Astrocyte of the cerebellum (primary cell): ENCODE data around the gene MYO18A.

ENCODE experiments used
- DNase-seq: peaks from one replicate; pipeline ENCODE4 v3.0.0-alpha.2; 2011; ENCODE audit warnings: low read depth
- H3K4me3 ChIP-seq: 2 replicates; pipeline ENCODE4 v1.5.1; 2011; ENCODE audit warnings: mild to moderate bottlenecking, low read depth, low read length, moderate library complexity
- in situ Hi-C: cut with HindIII; loops from 2 replicates; pipeline ENCODE4 v1.10.0; 2017; ENCODE audit warnings: low sequenced_read_pairs
- TF ChIP-seq, protein P1 (sequence below): IDR thresholded peaks from 2 replicates; pipeline ENCODE4 v1.5.1; 2012; ENCODE audit warnings: low read length, low read depth, moderate library complexity, mild to moderate bottlenecking; ENCODE audit errors: missing control alignments

The MYO18A gene

DNA sequence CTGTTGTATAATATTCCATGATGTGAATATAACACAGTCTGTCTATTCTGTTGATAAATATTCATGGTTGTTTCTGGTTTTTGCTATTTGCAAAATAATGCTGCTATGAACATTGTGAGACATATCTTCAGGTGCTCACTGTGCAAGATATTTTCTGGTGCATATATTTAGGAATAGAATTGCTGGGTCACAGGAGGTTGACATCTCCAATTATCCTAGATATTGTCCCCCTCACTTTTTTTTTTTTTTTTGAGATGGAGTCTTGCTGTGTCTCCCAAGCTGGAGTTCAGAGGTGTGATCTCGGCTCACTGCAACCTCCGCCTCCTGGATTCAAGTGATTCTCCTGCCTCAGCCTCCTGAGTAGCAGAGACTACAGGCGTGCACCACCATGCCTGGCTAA, 14.5 kb upstream of the MYO18A start:
- DNase-seq, result no peak
- no peak overlapping the region for H3K4me3 ChIP-seq
- in situ Hi-C loops, result no loop called here
- TF ChIP-seq, protein P1, sequence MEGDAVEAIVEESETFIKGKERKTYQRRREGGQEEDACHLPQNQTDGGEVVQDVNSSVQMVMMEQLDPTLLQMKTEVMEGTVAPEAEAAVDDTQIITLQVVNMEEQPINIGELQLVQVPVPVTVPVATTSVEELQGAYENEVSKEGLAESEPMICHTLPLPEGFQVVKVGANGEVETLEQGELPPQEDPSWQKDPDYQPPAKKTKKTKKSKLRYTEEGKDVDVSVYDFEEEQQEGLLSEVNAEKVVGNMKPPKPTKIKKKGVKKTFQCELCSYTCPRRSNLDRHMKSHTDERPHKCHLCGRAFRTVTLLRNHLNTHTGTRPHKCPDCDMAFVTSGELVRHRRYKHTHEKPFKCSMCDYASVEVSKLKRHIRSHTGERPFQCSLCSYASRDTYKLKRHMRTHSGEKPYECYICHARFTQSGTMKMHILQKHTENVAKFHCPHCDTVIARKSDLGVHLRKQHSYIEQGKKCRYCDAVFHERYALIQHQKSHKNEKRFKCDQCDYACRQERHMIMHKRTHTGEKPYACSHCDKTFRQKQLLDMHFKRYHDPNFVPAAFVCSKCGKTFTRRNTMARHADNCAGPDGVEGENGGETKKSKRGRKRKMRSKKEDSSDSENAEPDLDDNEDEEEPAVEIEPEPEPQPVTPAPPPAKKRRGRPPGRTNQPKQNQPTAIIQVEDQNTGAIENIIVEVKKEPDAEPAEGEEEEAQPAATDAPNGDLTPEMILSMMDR, result no peak

DNA sequence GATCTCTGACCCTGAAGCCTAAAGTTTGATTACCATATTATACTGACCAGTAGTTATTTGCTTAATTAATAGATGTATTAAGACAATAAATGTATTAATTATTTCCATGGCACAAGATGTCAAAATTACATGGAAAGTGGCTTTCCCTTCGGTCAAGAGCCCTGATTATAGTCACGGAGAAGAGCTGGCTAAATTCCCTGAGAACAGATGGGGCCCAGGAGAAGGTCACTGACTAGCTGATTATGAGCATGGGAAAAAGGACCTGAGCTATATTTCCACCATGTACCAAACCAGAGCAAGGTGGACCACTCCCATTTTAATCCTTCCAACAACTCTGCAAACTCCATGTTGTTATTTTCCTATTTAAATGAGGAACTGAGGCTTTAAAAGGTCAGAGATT, 12.9 kb upstream of the MYO18A start:
- H3K4me3 ChIP-seq, result no peak overlapping the region
- DNase-seq, result no peak
- in situ Hi-C loops, result no loop called here
- TF ChIP-seq, protein P1, result no peak

DNA sequence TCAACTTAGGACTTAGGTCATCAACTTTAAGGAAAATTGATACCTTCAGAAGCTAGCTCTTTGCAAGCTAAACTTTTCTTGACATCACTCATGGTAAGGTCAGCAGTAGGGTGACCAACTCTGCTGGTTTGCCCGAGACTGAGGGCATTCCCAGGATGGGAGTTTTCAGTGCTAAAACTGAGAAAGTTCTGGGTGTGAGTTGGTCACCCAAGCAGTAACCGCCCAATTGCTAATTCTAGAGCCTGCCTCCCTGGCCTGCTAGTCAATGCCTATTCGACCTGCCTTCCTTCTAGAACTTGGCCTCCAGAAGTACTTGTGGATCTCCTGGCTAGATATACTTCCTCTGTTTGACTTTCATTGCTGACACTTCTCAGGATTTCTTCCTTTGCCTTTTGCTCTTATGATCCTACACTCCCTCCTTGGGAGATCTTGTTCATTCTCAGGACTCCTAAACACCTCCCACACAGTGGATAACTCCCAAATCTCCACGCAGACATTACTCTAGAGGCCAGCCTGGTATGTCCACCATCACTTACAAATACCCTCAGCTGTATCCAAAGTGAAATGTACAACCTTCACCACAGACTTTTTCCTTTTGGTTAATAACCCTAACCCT, 10.5 kb upstream of the MYO18A start:
- DNase-seq, result no peak
- TF ChIP-seq, protein P1, result no peak
- in situ Hi-C loops, result no loop called here
- no peak overlapping the region for H3K4me3 ChIP-seq

DNA sequence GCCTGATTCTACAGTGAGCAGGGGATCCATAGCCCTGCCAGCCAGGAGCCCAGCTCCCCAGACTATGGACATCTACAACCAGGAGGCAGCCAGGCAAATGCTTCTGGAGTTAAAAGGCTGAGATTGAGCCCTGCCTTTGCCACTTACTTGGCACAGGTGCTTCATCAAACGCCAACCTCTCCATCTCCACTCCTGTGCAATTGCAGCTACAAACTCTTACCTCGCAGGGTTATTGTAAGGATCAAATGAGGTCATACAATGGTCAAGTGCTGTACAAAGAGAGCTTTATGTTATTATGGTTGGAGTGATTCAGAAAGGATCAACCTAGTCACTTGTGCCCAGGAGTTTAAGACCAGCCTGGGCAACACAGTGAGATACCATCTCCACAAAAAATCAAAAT, 9.8 kb upstream of the MYO18A start:
- in situ Hi-C loops, result no loop called here
- no peak overlapping the region for H3K4me3 ChIP-seq
- TF ChIP-seq, protein P1, result no peak
- DNase-seq, result no peak

DNA sequence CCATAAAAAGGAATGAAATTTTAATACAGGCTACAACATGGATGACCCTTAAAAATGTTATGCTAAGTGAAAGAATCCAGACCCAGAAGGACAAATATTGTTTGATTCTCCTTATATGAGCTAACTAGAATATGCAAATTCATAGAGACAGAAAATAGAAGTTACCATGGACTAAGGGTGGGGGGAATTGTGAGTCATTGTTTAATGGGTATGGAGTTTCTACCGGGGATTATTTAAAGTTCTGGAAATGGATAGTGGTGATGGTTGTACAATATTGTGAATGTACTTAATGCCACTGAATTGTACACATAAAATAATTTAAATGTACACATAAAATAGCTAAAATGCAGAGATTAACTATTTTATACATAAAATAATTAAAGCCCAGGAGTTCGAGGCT, 9.2 kb upstream of the MYO18A start:
- in situ Hi-C loops, result no loop called here
- H3K4me3 ChIP-seq, result no peak overlapping the region
- no peak for DNase-seq
- TF ChIP-seq, protein P1, result no peak

DNA sequence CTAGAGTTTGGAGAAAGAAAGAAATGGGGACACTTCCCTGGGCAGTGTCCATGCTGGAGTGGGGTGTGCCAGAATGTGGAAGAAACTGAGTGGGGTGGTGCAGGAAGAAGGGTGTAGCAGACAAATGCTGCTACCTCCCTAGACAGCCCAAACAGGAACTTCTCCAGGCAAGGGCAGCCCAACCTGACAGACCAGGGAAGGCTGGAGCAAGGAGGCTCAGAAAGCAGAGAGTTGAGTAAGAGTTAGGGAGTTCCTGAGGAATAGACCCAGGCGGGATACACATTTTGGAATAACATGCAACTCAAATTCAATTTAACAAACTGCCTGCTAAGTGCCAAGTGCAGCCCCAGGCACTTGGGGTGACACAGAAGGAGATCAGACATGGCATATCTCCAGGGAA, 1.0 kb upstream of the MYO18A start:
- in situ Hi-C loops, result no loop called here
- no peak for DNase-seq
- TF ChIP-seq, protein P1, result no peak
- H3K4me3 ChIP-seq, result no peak overlapping the region
